GM03348 (cell line): ENCODE measurements around the gene CHST9.
A peak's percentile ranks its signal among the peaks of the same experiment; 100 is the strongest.
"Not testable (repeated sequence)": the region's sequence is repeated elsewhere in the genome, so short reads cannot be mapped to it uniquely, and the experiment has no call there.

Experiments used
- DNase-seq: peaks from one replicate; pipeline ENCODE4 v3.0.0; 2012; ENCODE audit warnings: low spot score

Gene CHST9

GRCh38 chr18:27093290-27093689, 91.8 kb downstream of the CHST9 start:
- not testable (repeated sequence) for DNase-seq

DNA sequence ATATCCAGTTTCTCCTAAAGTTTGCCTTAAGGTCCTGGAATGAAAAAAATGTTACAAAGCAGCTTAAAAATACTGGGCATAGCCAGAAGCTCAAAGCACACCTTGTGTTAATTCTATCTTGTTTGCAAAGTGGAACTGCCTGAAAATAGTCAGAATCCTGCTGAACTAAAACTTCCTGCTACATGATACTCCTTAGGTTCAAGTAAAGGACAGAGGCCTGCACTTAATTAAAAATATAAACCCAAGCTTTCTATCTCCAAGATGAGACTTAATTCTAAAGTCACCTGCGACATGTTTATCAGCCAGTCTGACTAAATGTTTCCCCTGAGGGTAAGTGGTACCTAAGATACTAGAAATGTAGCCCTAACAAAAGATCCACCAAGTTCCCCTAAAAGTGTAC, 103.4 kb downstream of the CHST9 start:
- DNase-seq, result no peak

DNA sequence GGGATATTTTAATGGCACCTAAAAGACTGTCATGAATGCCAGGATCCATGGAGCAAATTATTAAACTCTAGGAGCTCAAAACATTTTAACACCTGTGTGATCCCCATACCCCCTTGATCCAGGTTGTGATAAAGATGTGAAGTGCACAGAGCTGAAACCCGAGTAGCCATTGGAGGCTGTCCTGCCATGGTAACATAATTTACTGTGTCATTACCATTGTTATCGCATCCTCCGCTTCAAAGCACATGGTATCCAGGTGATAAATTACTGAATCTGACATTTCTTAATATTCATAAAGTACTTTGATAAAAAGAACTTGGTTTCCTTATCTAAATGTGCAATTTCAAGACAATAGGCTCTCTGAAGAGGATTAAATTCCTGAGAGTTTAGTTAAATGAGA, 109.3 kb downstream of the CHST9 start:
- DNase-seq, result no peak

DNA sequence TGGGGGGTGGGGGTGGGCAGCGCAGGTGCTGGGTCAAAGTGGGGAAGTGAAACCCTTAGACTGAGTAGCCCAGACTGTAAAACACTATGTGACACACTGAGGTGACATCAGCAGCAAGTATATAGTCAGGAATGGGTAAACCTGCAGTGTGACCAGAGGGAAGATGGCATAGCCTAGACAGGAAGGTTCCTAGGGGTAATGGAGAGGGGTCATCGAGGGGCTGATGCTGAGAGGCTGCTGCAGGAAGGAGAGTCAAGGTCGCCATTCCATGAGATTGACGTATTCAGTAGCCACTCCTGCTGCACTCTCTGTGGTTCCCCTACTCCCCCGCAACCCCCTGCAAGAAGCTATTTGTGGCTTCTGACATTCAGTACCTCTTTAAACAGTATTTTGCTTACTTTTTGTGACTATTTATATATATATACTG, 111.7 kb downstream of the CHST9 start:
- DNase-seq, result no peak

GRCh38 chr18:27064673-27065072, 120.4 kb downstream of the CHST9 start:
- DNase-seq, result no peak

DNA sequence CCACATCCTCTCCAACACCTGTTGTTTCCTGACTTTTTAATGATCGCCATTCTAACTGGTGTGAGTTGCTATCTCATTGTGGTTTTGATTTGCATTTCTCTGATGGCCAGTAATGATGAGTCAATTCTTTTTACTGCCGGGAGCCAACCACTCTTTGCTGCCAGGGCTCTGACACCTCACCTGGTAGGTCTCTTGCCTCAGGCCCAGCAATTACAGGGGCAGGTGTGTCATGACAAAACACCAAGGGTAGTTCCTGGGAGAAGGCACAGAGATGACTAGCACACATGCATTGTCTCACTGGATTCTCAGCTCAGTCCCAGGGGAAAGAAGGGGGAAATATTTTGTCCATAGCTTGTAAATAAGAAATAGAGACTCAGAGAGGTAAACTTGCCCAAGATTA, 122.3 kb downstream of the CHST9 start:
- DNase-seq, result no peak

DNA sequence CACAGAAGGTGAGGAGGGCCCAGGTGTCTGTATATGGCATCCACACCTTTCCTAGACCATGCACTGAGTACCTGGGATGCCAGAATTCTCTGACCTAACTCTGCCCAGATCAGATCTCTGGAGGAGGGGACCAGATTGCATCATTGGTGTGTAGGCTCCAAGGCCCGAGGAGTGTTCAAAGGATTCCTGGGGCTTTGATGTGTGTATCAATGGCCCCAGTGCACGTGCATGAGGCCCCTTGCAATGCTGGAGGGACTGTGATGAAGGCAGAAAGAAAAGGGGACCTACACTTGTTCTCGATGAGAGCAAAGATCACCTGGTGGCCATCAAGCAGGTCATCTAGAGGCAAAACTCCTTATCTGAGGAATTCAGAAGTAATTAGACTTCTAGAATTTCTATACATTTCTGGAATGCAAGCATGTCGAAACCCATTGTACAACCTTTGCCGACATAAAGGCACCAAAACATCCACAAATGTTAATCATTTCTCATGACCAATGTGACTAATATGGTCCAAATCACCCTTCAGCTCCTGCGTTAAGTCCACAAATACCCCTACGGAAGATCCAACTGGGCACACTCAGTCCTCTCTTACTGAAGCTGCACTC, 123.5 kb downstream of the CHST9 start:
- no peak for DNase-seq

- no peak for DNase-seq
Measured at GRCh38 chr18:27057519-27058234, 127.4 kb downstream of the CHST9 start.

DNA sequence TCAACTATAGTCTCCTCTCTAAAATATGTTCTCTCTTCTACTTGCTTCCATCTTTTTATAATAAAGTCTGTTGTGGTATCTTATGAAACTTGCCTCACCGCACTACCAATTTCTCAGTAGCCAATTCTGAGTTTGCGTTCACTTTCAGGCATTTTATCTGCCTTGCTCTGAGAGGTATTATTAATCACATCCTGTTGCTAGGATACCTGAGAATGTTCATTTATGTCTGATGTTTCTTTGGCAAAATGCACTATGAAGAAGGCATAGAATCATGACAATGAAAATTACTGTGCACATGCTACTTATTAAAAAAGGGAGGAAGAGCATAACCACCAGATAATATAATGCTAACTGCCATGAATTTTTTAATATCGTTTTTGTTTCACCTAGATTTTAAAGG, 130.2 kb downstream of the CHST9 start:
- no peak for DNase-seq

DNA sequence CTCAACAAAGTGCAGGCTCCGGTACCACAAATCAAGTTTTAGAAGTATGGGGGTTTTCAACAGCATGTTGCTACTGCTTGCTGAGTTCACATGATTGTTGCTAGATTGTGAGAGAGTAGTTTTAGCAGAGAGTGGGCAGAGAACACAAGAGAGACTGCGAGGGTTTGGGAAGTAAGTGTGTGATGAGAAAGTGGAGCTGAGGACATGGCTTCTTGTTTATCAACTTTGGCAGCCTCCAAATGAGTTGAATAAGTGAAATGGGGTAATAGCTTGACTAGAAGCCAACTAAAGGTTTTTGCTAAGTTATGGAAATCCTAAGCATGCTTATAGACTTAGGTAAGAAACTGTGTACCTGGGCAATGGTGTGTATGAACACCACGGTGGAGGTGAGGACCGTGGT, 135.1 kb downstream of the CHST9 start:
- no peak for DNase-seq

DNA sequence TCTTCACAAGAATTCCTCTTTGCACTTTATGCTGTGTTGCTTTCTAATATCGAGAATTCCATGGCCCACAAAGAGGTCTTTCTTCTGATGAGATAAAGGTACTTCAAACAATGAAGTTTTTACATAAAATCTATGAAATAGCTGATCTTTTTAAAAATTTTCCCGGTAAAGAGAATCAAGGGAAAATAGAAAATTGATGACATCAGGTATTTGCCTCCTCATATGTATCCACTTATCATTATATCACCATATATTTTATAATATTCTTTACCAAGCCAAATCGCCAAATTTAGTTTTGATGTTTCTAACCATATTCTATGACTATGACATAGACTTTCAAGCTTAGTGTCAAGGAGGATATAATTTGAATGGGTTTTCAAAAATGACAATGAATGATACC, 139.8 kb downstream of the CHST9 start:
- no peak for DNase-seq

DNA sequence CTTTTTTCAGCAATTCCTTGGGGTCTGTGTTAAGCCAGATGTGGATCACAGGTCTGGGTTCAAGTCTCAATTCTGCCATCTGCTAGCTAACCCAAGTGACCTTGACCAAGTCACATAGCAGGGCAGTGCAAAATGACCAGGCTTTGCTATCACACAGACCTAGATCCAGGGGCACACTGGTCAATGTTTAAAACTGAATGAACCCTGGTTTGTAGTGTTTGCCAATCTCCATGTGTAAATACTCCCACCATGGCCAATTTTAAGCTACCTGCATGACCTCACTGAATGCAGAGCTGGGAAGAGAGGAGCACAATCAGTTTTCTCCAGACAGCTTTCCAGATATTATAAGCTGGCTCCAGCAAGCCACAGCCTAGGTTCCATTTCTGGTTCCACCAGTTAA, 142.9 kb downstream of the CHST9 start:
- DNase-seq, result no peak

DNA sequence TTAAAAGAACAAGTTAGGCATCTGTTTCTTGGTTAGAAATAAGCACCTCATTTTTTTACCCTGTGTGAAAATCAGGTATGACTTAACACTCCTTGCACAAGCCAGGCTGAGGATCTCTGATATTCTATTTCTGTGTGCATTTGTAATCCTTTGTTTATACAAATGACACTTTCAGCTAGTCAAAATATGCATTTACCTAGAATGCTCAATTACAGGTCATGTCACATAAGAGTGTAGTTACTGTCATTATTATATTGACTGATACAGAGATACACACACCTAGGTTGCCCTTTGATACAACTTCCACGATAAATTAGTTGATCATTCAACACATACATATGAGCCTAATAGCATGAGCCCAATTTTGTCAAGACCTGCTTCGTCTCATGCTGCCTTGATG, 144.3 kb downstream of the CHST9 start:
- no peak for DNase-seq

GRCh38 chr18:27033722-27034121, 151.4 kb downstream of the CHST9 start:
- no peak for DNase-seq

GRCh38 chr18:27030421-27030820, 154.7 kb downstream of the CHST9 start:
- no peak for DNase-seq

DNA sequence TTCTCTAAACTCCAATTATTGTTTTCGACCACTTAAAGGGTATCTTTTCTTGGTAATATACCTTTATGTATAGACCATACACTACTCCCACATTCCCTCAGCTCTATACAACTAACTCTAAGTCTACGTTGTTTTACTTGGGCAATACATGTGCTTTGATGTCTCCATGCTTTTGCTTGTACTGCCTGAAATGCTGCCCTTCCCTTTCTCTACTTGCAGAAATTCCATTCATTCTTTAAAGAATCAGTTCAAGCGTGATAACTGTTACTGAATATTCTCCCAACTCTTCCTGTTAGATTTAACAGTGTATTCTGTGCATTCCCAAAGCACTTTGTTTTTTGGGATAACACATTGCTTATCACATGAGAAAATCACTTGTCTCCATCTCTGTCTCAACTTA, 162.6 kb downstream of the CHST9 start:
- DNase-seq, result no peak

DNA sequence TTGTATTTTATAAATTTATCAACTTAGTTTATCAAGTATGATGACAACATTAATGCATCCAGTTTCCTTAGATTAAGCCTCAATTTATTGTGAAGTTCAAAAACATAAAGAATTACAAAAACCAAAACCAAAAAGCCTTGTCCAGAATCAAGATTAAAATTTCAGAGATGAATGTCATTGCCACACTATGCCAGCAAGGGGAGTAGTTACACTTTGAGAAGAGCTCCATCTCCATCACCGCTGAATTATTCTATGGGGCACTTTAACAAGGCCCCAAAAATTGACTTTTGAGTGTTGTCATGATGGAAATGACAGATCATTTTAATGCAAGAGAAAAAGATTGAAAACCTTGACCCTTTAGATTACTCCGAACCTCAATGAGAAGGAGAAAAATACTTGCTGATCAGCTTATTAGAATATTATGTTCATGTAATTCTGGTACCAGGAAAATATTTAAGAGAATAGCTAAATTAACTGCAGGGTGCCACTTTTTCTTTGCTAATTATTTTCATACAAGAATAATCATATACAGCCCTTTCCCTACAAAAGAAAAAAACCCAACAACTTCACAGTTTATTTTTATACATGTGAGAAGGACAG, 167.1 kb downstream of the CHST9 start:
- DNase-seq, result peak; percentile 27

- no peak for DNase-seq
Measured at GRCh38 chr18:27014841-27015240, 170.3 kb downstream of the CHST9 start.

DNA sequence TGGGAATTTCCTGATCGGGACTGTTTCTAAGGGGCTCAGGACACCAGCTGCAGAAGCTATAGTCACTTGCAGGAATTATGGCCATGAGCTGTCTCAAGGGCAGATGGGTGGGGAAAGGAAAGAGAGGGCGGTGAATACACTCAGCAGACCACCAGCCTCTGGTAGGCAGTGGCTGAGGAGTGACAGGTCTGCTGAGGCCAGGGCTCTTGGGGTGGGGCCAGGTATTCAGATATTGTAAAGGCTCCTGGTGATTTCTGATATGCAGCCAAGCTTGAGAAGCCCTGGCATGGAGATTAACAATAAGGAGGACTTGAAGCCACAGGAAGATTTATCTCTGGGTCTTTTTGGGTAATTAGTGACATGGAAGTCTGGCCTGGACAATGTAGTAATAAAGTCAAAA, 174.3 kb downstream of the CHST9 start:
- no peak for DNase-seq

DNA sequence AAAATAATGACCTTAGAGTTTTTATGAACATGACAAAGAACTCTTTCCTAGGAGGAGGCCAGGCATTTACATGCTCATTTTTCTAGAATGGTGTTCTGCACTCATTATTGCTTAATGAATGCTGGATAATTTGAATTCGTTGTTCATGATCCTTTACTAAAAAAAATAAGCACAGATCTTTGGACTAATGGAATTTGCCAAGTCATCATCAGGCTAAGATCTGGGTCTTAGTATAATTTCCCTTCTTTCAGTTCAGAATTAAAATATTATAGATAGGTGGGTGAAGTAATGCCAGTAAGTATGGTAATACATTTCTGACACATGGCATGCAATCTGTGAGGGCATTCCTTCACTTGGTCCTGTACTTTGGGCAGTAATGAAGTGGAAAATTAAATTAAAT, 175.8 kb downstream of the CHST9 start:
- no peak for DNase-seq

DNA sequence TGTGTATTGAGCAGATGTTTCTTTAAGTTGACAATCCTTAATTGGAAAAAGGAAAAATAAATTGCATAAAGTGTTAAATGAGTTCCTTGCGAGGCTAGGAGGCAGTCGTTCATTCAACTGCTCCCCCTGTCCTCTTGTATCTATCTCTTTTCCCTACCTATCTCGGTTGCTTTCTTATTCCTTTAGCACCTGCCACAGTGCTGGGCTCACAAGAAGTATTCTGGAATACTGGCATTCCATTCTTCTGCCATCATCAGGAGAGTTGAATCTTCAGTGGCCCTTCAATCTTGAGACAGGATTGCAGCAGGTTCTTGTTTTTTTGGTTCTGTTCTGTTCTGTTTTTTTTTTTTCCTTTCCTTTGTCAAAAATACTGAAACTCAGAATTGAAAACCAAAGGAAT, 176.5 kb downstream of the CHST9 start:
- no peak for DNase-seq

GRCh38 chr18:27007880-27008279, 177.2 kb downstream of the CHST9 start:
- no peak for DNase-seq

- peak; percentile 12 for DNase-seq
Measured at GRCh38 chr18:27005589-27005988, 179.5 kb downstream of the CHST9 start.
